Measurements from ENCODE around the gene SEPHS1.

GRCh38 chr10:13365831-13366230, 17.7 kb upstream of the SEPHS1 start:
- no peak for TF ChIP-seq POLR2A (IDR thresholded peaks at IDR 0.05)
- TF ChIP-seq CTCF (IDR thresholded peaks at IDR 0.05) = no peak

Data from sigmoid colon (tissue), 3 donors.